A673 (cell line): Measurements from ENCODE around the gene RPP25L.

ENCODE experiments used
- EZH2 ChIP-seq: fragments of 200-600 bp; sonication (generic); IDR thresholded peaks from 2 replicates; pipeline ENCODE4 v1.6.1; 2017; ENCODE audit warnings: borderline replicate concordance, low read depth, mild to moderate bottlenecking, mixed read lengths, antibody characterized with exemption, low read length; ENCODE audit not compliant: poor library complexity, severe bottlenecking
- TF ChIP-seq, protein P1 (sequence below): fragments of 300-800, 200-600 bp; sonication (generic); conservative IDR thresholded peaks from 2 replicates; pipeline ENCODE4 v1.5.1; 2017; ENCODE audit warnings: low read depth, mild to moderate bottlenecking, antibody characterized with exemption, low read length, moderate library complexity, mixed read lengths

- TF ChIP-seq, protein P1, sequence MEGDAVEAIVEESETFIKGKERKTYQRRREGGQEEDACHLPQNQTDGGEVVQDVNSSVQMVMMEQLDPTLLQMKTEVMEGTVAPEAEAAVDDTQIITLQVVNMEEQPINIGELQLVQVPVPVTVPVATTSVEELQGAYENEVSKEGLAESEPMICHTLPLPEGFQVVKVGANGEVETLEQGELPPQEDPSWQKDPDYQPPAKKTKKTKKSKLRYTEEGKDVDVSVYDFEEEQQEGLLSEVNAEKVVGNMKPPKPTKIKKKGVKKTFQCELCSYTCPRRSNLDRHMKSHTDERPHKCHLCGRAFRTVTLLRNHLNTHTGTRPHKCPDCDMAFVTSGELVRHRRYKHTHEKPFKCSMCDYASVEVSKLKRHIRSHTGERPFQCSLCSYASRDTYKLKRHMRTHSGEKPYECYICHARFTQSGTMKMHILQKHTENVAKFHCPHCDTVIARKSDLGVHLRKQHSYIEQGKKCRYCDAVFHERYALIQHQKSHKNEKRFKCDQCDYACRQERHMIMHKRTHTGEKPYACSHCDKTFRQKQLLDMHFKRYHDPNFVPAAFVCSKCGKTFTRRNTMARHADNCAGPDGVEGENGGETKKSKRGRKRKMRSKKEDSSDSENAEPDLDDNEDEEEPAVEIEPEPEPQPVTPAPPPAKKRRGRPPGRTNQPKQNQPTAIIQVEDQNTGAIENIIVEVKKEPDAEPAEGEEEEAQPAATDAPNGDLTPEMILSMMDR: no peak
- TF ChIP-seq EZH2: no peak
Observed at GRCh38 chr9:34566322-34566721, 45.6 kb downstream of the RPP25L start.
